ENCODE data around the gene ANKRD34C.

DNA sequence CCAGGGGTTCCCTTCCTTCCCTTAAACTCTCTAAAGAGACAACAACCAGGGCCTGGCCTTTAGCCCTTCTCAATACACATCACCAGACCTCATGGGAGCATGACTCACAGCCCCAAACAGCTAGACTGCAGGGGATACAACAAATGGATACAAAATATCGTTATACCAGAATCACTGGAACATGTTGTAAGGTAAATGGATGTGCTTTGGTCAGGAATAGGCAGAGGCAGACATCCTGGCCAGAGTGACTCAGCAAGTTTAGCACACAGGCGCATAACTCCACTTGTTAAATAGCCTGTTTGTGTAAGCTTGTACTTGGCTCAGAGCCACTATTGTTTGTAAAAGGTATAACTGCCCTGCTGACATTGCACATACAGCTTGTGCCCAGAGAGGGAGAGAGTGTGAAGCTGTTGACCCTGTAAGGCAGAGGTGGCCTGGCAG, 46.7 kb downstream of the ANKRD34C start:
- TF ChIP-seq, protein P1, sequence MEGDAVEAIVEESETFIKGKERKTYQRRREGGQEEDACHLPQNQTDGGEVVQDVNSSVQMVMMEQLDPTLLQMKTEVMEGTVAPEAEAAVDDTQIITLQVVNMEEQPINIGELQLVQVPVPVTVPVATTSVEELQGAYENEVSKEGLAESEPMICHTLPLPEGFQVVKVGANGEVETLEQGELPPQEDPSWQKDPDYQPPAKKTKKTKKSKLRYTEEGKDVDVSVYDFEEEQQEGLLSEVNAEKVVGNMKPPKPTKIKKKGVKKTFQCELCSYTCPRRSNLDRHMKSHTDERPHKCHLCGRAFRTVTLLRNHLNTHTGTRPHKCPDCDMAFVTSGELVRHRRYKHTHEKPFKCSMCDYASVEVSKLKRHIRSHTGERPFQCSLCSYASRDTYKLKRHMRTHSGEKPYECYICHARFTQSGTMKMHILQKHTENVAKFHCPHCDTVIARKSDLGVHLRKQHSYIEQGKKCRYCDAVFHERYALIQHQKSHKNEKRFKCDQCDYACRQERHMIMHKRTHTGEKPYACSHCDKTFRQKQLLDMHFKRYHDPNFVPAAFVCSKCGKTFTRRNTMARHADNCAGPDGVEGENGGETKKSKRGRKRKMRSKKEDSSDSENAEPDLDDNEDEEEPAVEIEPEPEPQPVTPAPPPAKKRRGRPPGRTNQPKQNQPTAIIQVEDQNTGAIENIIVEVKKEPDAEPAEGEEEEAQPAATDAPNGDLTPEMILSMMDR (IDR thresholded peaks at IDR 0.05), result no peak
- no peak for TF ChIP-seq NFYB (CRISPR knock-in tag; conservative IDR thresholded peaks at IDR 0.05; ENCODE audit: low read depth)
- TF ChIP-seq ZNF232 (CRISPR knock-in tag; IDR thresholded peaks at IDR 0.05), result no peak
- no peak for TF ChIP-seq ZNF219 (CRISPR knock-in tag; IDR thresholded peaks at IDR 0.05; ENCODE audit: borderline replicate concordance)
- TF ChIP-seq, protein P2, sequence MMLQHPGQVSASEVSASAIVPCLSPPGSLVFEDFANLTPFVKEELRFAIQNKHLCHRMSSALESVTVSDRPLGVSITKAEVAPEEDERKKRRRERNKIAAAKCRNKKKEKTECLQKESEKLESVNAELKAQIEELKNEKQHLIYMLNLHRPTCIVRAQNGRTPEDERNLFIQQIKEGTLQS (CRISPR knock-in tag; conservative IDR thresholded peaks at IDR 0.05), result no peak
- no peak for TF ChIP-seq ZNF138 (CRISPR knock-in tag; conservative IDR thresholded peaks at IDR 0.05)
- no peak for TF ChIP-seq FOXP1 (CRISPR knock-in tag; IDR thresholded peaks at IDR 0.05; ENCODE audit: borderline replicate concordance)
- TF ChIP-seq RELA (CRISPR knock-in tag; IDR thresholded peaks at IDR 0.05; ENCODE audit: borderline replicate concordance), result no peak

All from WTC11 (cell line).